A673 (cell line): ENCODE results near the gene RTRAF. TPM values are rescaled to one million over a fixed set of nuclear protein-coding genes. Genes with fewer than 3 reads are reported as not detected.

Experiments
- BruUV-seq: library from RNA; stranded (reverse); fragments of 400-500 nt; replicated peaks from 2 replicates; lab custom pipeline; 2021; lab: Mats Ljungman, UMichigan
- CTCF ChIA-PET: fragments of 300-600 bp; sonication (Branson Sonifier 250); formaldehyde crosslinking; loops from one replicate; lab custom pipeline; 2022; ENCODE audit warnings: antibody characterized with exemption; lab: Charles Lee
- POLR2A ChIA-PET: fragments of 300-600 bp; sonication (Branson Sonifier 250); formaldehyde crosslinking; loops from one replicate; lab custom pipeline; 2022; ENCODE audit warnings: antibody characterized with exemption; ENCODE audit not compliant: low non-redundant PET; lab: Charles Lee
- DNase-seq: peaks from one replicate; pipeline ENCODE4 v3.0.0-alpha.2; 2015; ENCODE audit warnings: low spot score
- H3K27ac ChIP-seq: fragments of 200-600 bp; sonication (generic); 2 replicates; pipeline ENCODE4 v1.5.1; 2016; ENCODE audit warnings: mixed run types, low read depth, mild to moderate bottlenecking, mixed read lengths, antibody characterized with exemption, low read length; ENCODE audit not compliant: poor library complexity, severe bottlenecking
- H3K27me3 ChIP-seq: fragments of 200-600 bp; sonication (generic); replicated peaks from 2 replicates; pipeline ENCODE4 v1.6.1; 2017; ENCODE audit warnings: mixed run types, low read depth, mild to moderate bottlenecking, mixed read lengths, antibody characterized with exemption, low read length; ENCODE audit not compliant: insufficient read depth, poor library complexity
- H3K36me3 ChIP-seq: fragments of 200-600 bp; sonication (generic); 2 replicates; pipeline ENCODE4 v1.6.1; 2016; ENCODE audit warnings: mixed run types, mild to moderate bottlenecking, mixed read lengths, antibody characterized with exemption, low read length; ENCODE audit not compliant: insufficient read depth, poor library complexity, severe bottlenecking
- H3K4me1 ChIP-seq: fragments of 200-600 bp; sonication (generic); 2 replicates; pipeline ENCODE4 v1.6.1; 2017; ENCODE audit warnings: mixed run types, mild to moderate bottlenecking, mixed read lengths, antibody characterized with exemption, low read length; ENCODE audit not compliant: insufficient read depth, poor library complexity, severe bottlenecking
- H3K4me3 ChIP-seq: fragments of 200-600 bp; sonication (generic); 2 replicates; pipeline ENCODE4 v1.5.1; 2016; ENCODE audit warnings: low read depth, mixed run types, mild to moderate bottlenecking, mixed read lengths, low read length; ENCODE audit not compliant: poor library complexity, severe bottlenecking
- H3K9me3 ChIP-seq: fragments of 200-600 bp; sonication (generic); 2 replicates; pipeline ENCODE4 v1.6.1; 2016; ENCODE audit warnings: mixed run types, low read depth, mild to moderate bottlenecking, mixed read lengths, antibody characterized with exemption, low read length; ENCODE audit not compliant: poor library complexity, severe bottlenecking
- EZH2 ChIP-seq: fragments of 200-600 bp; sonication (generic); IDR thresholded peaks from 2 replicates; pipeline ENCODE4 v1.6.1; 2017; ENCODE audit warnings: borderline replicate concordance, low read depth, mild to moderate bottlenecking, mixed read lengths, antibody characterized with exemption, low read length; ENCODE audit not compliant: poor library complexity, severe bottlenecking
- intact Hi-C: fragments of 100-400 bp; cut with micrococcal nuclease; formaldehyde crosslinking; loops from one replicate; pipeline ENCODE4 v1.10.0; 2022; ENCODE audit not compliant: unreplicated experiment
- total RNA-seq: library from RNA; stranded (reverse); gene quantifications from 2 replicates; pipeline ENCODE4 v1.2.3, GENCODE V29; 2021
- TF ChIP-seq, protein P1 (sequence below): fragments of 300-800, 200-600 bp; sonication (generic); conservative IDR thresholded peaks from 2 replicates; pipeline ENCODE4 v1.5.1; 2017; ENCODE audit warnings: low read depth, mild to moderate bottlenecking, antibody characterized with exemption, low read length, moderate library complexity, mixed read lengths

RTRAF gene
- total RNA-seq, 1 experiment from 2014 or later, result 267 TPM

- H3K27me3 ChIP-seq, result no peaks in the 10 kb centered on the region
- intact Hi-C loops, result no loop called here
- no peak for DNase-seq
- BruUV-seq, result no TSS peak
- peaks cover 7% of the 10 kb centered on the region for H3K36me3 ChIP-seq
- no peak overlapping the region for H3K4me3 ChIP-seq
- TF ChIP-seq EZH2, result no peak
- TF ChIP-seq, protein P1, sequence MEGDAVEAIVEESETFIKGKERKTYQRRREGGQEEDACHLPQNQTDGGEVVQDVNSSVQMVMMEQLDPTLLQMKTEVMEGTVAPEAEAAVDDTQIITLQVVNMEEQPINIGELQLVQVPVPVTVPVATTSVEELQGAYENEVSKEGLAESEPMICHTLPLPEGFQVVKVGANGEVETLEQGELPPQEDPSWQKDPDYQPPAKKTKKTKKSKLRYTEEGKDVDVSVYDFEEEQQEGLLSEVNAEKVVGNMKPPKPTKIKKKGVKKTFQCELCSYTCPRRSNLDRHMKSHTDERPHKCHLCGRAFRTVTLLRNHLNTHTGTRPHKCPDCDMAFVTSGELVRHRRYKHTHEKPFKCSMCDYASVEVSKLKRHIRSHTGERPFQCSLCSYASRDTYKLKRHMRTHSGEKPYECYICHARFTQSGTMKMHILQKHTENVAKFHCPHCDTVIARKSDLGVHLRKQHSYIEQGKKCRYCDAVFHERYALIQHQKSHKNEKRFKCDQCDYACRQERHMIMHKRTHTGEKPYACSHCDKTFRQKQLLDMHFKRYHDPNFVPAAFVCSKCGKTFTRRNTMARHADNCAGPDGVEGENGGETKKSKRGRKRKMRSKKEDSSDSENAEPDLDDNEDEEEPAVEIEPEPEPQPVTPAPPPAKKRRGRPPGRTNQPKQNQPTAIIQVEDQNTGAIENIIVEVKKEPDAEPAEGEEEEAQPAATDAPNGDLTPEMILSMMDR, result no peak
- no peak overlapping the region for H3K27ac ChIP-seq
- H3K9me3 ChIP-seq, result no peaks in the 10 kb centered on the region
- H3K4me1 ChIP-seq, result peaks cover 29% of the 10 kb centered on the region
- CTCF ChIA-PET, result no interaction called here
- POLR2A ChIA-PET, result no interaction called here
Observed at GRCh38 chr14:52051251-52051650, 61.9 kb downstream of the RTRAF start.

- POLR2A ChIA-PET, result no interaction called here
- intact Hi-C loops, result no loop called here
- Histone ChIP-seq H3K27ac (no peak overlapping the region), H3K4me3 (no peak overlapping the region), H3K36me3 (peaks cover 7% of the 10 kb centered on the region), H3K9me3 (no peaks in the 10 kb centered on the region), H3K4me1 (peaks cover 29% of the 10 kb centered on the region), H3K27me3 (no peaks in the 10 kb centered on the region)
- CTCF ChIA-PET, result no interaction called here
- TF ChIP-seq, protein P1, result no peak
- TF ChIP-seq EZH2, result no peak
- DNase-seq, result no peak
- no TSS peak for BruUV-seq
Observed at GRCh38 chr14:52051871-52052270, 62.5 kb downstream of the RTRAF start.

DNA sequence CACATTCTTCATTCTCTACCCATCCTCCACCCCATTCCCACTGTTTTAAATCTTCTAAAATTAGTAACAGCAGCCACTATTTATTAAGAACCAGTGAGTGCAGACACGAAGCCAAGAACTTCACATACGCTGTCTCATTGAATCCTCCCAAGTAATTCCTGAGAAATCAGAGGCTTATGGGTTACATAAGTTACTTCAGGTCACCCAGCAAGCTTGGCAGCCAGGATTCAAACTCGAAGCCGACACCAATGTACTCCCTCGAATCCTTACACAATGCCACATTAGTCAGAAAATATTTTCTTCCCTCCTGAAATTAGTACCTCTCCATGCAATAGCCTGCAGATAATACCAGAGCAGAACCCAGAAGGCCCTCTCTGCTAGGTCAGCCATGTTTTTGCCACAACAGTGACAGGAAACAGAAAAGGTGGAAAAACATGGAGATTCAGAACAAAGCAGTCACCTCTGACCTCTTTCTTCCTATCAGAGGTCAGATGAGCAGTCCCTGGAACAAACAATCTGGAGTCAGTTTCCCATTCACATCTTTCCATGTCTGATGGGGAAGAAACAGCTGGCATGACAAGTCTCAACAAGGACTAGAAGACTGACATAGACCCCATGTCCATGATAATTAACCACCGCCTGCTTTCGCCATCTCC lies 63.1 kb downstream of the RTRAF start:
- Histone ChIP-seq H3K4me1 (peaks cover 29% of the 10 kb centered on the region), H3K4me3 (no peak overlapping the region), H3K9me3 (no peaks in the 10 kb centered on the region), H3K27ac (no peak overlapping the region), H3K27me3 (no peaks in the 10 kb centered on the region), H3K36me3 (peaks cover 7% of the 10 kb centered on the region)
- ChIA-PET CTCF (no interaction called here), POLR2A (no interaction called here)
- intact Hi-C loops, result no loop called here
- TF ChIP-seq EZH2, result no peak
- TF ChIP-seq, protein P1, result no peak
- DNase-seq, result no peak
- BruUV-seq, result no TSS peak
